Left lung (tissue), 10 donors: Measurements from ENCODE around the gene CD53. TPM values are rescaled to one million over a fixed set of nuclear protein-coding genes. Genes with fewer than 3 reads are reported as not detected.

ENCODE experiments used
- ATAC-seq: fragments of 200-7000 bp; cut with Tn5 transposase; one replicate; pipeline ENCODE4 v1.9.1; 2020; ENCODE audit warnings: moderate library complexity
- DNase-seq, 4 donors: peaks; one replicate each; pipeline ENCODE4 v3.0.0-alpha.2; 2013 to 2020
- H3K27ac ChIP-seq, 2 donors: fragments of 200-600 bp; sonication (generic) in 1 of 2; one replicate each; pipeline versions ENCODE4 v1.5.0 to v1.8.0; 2020 to 2021
- H3K27me3 ChIP-seq, 2 donors: fragments of 200-600 bp; sonication (generic) in 1 of 2; one replicate each; pipeline versions ENCODE4 v1.5.0 to v1.8.0; 2020 to 2021
- H3K36me3 ChIP-seq, 2 donors: fragments of 200-600 bp; sonication (generic) in 1 of 2; one replicate each; pipeline versions ENCODE4 v1.5.0 to v1.8.0; 2020 to 2021
- H3K4me1 ChIP-seq, 2 donors: fragments of 200-600 bp; one replicate each; pipeline ENCODE4 v1.8.0; 2021
- H3K4me3 ChIP-seq, 2 donors: fragments of 200-600 bp; sonication (generic) in 1 of 2; one replicate each; pipeline versions ENCODE4 v1.5.0 to v1.8.0; 2020 to 2021; ENCODE audit warnings: mild to moderate bottlenecking in 1 of 2
- H3K9me3 ChIP-seq, 2 donors: fragments of 200-600 bp; sonication (generic) in 1 of 2; one replicate each; pipeline versions ENCODE4 v1.5.0 to v1.8.0; 2020 to 2021
- intact Hi-C, 2 donors: fragments of 100-400 bp; cut with DNase I; formaldehyde crosslinking; loops; one replicate each; pipeline versions ENCODE4 v1.11.2 to v1.14.2; 2022
- polyA plus RNA-seq, 6 donors: library from polyadenylated mRNA; unstranded; fragments of 120-200 nt; gene quantifications; one replicate each; pipeline ENCODE4 v1.2.1, GENCODE V29; 2013; ENCODE audit not compliant: insufficient read length in 6 of 6
- total RNA-seq, 2 donors: library from RNA; stranded (reverse); fragmentation: NEBNext Ultra II Directional; extraction: Animal tissue kit (Norgen Biotek cat#: 25700); gene quantifications; one replicate each; pipeline ENCODE4 v1.2.1, GENCODE V29; 2021
- TF ChIP-seq, protein P1 (sequence below), 2 donors: fragments of 200-600 bp; sonication (generic) in 1 of 2; IDR thresholded peaks; one replicate each; pipeline versions ENCODE4 v1.5.0 to v1.8.0; 2021; ENCODE audit warnings: antibody characterized with exemption in 2 of 2
- donor health status: DM: no; HTN: yes; CAD: no.
- donor health status: DM: no; HTN: no; CAD: no.

CD53 gene
- total and polyA plus RNA-seq, 8 donors: 7.8 to 261 (median 10.9) TPM

DNA sequence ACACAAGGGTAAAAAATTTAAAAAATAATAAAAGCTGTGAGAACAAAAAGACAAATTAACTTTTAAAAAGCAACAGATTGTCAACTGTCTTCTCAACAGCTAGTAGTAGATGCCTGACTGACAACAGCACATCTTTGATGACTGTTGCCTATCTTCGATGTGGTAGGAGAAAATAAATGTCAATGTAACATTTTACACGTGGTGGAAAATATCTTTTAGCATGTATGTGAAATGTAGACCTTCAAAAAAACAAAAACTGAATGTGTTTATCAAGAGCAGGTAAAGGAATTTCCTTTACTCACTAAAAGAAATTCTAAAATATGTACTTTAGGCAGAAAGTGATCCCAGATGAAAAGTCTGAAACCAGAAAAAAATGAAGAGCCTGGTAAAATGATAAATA is 42.9 kb downstream of the CD53 start:
- no peaks in the 10 kb centered on the region for H3K4me1 ChIP-seq
- TF ChIP-seq, protein P1, sequence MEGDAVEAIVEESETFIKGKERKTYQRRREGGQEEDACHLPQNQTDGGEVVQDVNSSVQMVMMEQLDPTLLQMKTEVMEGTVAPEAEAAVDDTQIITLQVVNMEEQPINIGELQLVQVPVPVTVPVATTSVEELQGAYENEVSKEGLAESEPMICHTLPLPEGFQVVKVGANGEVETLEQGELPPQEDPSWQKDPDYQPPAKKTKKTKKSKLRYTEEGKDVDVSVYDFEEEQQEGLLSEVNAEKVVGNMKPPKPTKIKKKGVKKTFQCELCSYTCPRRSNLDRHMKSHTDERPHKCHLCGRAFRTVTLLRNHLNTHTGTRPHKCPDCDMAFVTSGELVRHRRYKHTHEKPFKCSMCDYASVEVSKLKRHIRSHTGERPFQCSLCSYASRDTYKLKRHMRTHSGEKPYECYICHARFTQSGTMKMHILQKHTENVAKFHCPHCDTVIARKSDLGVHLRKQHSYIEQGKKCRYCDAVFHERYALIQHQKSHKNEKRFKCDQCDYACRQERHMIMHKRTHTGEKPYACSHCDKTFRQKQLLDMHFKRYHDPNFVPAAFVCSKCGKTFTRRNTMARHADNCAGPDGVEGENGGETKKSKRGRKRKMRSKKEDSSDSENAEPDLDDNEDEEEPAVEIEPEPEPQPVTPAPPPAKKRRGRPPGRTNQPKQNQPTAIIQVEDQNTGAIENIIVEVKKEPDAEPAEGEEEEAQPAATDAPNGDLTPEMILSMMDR (IDR thresholded peaks at IDR 0.05): no peak
- H3K36me3 ChIP-seq: no peaks in the 10 kb centered on the region
- intact Hi-C loops: no loop called here
- peaks cover 0 to 19% of the 10 kb centered on the region in 2 donors for H3K9me3 ChIP-seq
- H3K27me3 ChIP-seq: no peaks in the 10 kb centered on the region
- no peak overlapping the region for H3K4me3 ChIP-seq
- H3K27ac ChIP-seq: no peak overlapping the region
- no peak for ATAC-seq
- DNase-seq: no peak

GRCh38 chr1:110916274-110916668 is 43.3 kb downstream of the CD53 start:
- Histone ChIP-seq H3K4me1 (no peaks in the 10 kb centered on the region), H3K27ac (no peak overlapping the region), H3K27me3 (no peaks in the 10 kb centered on the region), H3K9me3 (peaks cover 0 to 19% of the 10 kb centered on the region in 2 donors), H3K36me3 (no peaks in the 10 kb centered on the region), H3K4me3 (no peak overlapping the region)
- TF ChIP-seq, protein P1 (IDR thresholded peaks at IDR 0.05): no peak
- ATAC-seq: no peak
- DNase-seq: no peak
- intact Hi-C loops: no loop called here

DNA sequence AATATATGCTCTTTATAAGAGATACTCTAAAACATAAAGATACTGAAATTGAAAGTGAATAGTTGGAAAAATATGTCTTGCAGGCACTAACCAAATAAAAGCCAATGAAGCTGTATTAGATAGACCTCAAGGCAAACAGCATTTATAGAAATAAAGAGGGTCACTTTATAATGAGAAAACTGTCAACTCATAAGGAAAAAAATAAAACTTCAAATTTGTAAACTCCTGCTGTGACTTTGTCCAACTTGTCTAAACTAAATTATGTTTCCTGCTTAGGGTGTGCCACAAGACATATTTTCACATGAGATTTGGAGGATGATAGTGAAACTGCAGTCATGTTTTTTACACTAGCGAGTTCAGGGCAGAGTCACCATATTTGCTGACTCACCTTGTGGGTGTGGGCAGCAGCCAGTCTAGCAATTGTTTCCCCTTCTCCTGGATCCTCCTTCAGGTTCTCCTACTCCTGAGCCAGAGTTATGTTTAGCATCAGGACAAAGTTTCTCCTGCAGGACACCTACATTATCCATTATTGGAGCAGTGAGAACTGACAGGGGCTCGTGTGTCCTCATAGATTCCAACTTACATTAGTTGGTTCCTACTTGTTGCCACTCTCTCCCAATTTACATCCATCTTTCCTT is 43.8 kb downstream of the CD53 start:
- Histone ChIP-seq H3K27ac (no peak overlapping the region), H3K36me3 (no peaks in the 10 kb centered on the region), H3K27me3 (no peaks in the 10 kb centered on the region), H3K9me3 (peaks cover 0 to 16% of the 10 kb centered on the region in 2 donors), H3K4me3 (no peak overlapping the region), H3K4me1 (no peaks in the 10 kb centered on the region)
- DNase-seq (no peak), ATAC-seq (no peak)
- TF ChIP-seq, protein P1 (IDR thresholded peaks at IDR 0.05): no peak
- intact Hi-C loops: no loop called here

GRCh38 chr1:110918016-110918415 is 45.1 kb downstream of the CD53 start:
- ATAC-seq: no peak
- Histone ChIP-seq H3K27me3 (no peaks in the 10 kb centered on the region), H3K27ac (no peak overlapping the region), H3K9me3 (peaks cover 0 to 3% of the 10 kb centered on the region in 2 donors), H3K4me3 (no peak overlapping the region), H3K4me1 (no peaks in the 10 kb centered on the region), H3K36me3 (no peaks in the 10 kb centered on the region)
- TF ChIP-seq, protein P1 (IDR thresholded peaks at IDR 0.05): no peak
- DNase-seq: no peak
- intact Hi-C loops: no loop called here

- DNase-seq (no peak), ATAC-seq (no peak)
- intact Hi-C loops: no loop called here
- Histone ChIP-seq H3K27ac (no peak overlapping the region), H3K36me3 (no peaks in the 10 kb centered on the region), H3K4me3 (no peak overlapping the region), H3K9me3 (no peaks in the 10 kb centered on the region), H3K4me1 (no peaks in the 10 kb centered on the region), H3K27me3 (no peaks in the 10 kb centered on the region)
- TF ChIP-seq, protein P1 (IDR thresholded peaks at IDR 0.05): no peak
These were observed 49.0 kb downstream of the CD53 start for GRCh38 chr1:110921953-110922352.
